ENCODE data around the gene ZNF827. TPM values are rescaled to one million over a fixed set of nuclear protein-coding genes. Genes with fewer than 3 reads are reported as not detected.

The ZNF827 gene
- total RNA-seq, 1 experiment from 2014 or later: 29.4 TPM

DNA sequence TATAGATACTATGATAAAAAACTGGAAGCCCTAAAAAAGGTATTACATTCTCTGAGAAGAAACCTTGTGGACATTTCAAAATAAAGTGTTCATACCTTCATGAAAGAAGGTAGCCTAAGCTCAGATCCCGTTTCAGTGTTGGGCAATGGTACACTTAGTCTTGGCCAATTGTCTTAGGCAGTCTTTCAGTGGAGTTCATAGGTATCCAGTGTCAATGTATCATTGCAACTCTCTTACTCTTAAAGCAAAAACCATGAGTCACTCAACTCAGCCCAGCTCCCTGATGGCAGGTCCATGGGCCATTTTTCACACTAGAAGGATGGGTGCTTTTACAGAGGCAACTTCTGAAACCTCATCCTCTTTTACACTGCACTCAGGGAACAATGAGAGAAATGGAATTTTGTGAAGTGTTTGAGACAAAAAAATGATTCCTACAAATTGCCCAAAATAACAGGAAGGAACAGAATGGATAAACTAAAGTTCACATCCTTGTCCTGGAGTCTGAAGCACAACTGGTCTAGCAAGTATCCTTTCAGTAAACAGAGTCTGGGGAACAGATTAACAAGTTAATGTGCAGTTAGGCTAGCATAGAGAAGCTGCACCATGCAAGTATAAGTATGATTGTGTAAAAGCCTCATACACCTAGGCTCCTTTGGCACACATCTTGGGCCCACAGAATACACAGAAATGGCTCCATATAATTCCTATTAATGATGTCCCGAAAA is 7.0 kb upstream of the ZNF827 start:
- H3K23me2 ChIP-seq (ENCODE audit: insufficient read length, low read depth, low read length, poor library complexity, severe bottlenecking): no peaks in the 10 kb centered on the region
- Mint-ChIP-seq H3K36me3 (ENCODE audit: insufficient read depth in 1 of 3, low read depth in 3 of 3) (no peaks in the 10 kb centered on the region), H3K4me1 (no peaks in the 10 kb centered on the region), H3K27me3 (ENCODE audit: low read depth) (peaks cover 4% of the 10 kb centered on the region), H3K4me3 (no peak overlapping the region), H3K27ac (no peak overlapping the region), H3K9me3 (no peaks in the 10 kb centered on the region)
- H3K18ac ChIP-seq (ENCODE audit: insufficient read length, low read depth, low read length): no peak overlapping the region
- H2BK20ac ChIP-seq (ENCODE audit: low read depth, low read length, poor library complexity, severe bottlenecking): no peak overlapping the region
- no peak overlapping the region for H3K14ac ChIP-seq (ENCODE audit: insufficient read depth, low read length)
- no peak overlapping the region for H4K5ac ChIP-seq (ENCODE audit: insufficient read length, low read depth, low read length)
- no peak overlapping the region for H3K9ac ChIP-seq (ENCODE audit: extremely low read depth, insufficient read length, low read length)
- H3K79me1 ChIP-seq (ENCODE audit: insufficient read depth, low read depth, low read length, poor library complexity, severe bottlenecking): no peaks in the 10 kb centered on the region
- WGBS (ENCODE audit: extremely low coverage, insufficient read length, low lambda C conversion rate): no CpG with 5 or more reads among the region's 2 CpGs
- H3K9me3 ChIP-seq (ENCODE audit: control insufficient read depth, low read depth, low read length): no peaks in the 10 kb centered on the region
- no peaks in the 10 kb centered on the region for H3K79me2 ChIP-seq (ENCODE audit: insufficient read depth, low read length)
- H2BK5ac ChIP-seq (ENCODE audit: insufficient read length, low read length): no peak overlapping the region
- no peak overlapping the region for H2AFZ ChIP-seq (ENCODE audit: low read length)
- H3K4me1 ChIP-seq (ENCODE audit: insufficient read depth, low read length): no peaks in the 10 kb centered on the region
- no peak overlapping the region for H4K91ac ChIP-seq (ENCODE audit: insufficient read length, low read depth, low read length)
- no peak overlapping the region for H2AK5ac ChIP-seq (ENCODE audit: insufficient read length, low read length)
- no peak overlapping the region for H2BK120ac ChIP-seq (ENCODE audit: low read depth, low read length, poor library complexity, severe bottlenecking)
- no peak overlapping the region for H3K23ac ChIP-seq (ENCODE audit: insufficient read length, low read depth, low read length)
- no peak overlapping the region for H4K8ac ChIP-seq (replicated peaks; ENCODE audit: insufficient read length, low read depth, low read length)
- no peak overlapping the region for H3T11ph ChIP-seq (ENCODE audit: low read length)
- DNase-seq: no peak
- H3K4me2 ChIP-seq (ENCODE audit: insufficient read depth, insufficient read length, low read length): no peak overlapping the region
- H3K4ac ChIP-seq (ENCODE audit: low read depth, low read length): no peak overlapping the region
- H3K27ac ChIP-seq (ENCODE audit: insufficient read length, low read depth, low read length): no peak overlapping the region
- H4K20me1 ChIP-seq (ENCODE audit: control insufficient read depth, insufficient read depth, insufficient read length): no peaks in the 10 kb centered on the region
- H3K27me3 ChIP-seq (ENCODE audit: insufficient read depth, low read length): no peaks in the 10 kb centered on the region
- no peak for TF ChIP-seq CTCF (conservative IDR thresholded peaks at IDR 0.05)
- H2BK15ac ChIP-seq (ENCODE audit: low read depth, low read length): no peak overlapping the region
- H2BK12ac ChIP-seq (ENCODE audit: insufficient read length, low read depth, low read length): no peak overlapping the region
- H3K56ac ChIP-seq (ENCODE audit: insufficient read length, low read depth, low read length): no peak overlapping the region

All from H9 (cell line).